Epithelial cell of esophagus (primary cell): ENCODE data around the gene DGAT2.
A peak's percentile ranks its signal among the peaks of the same experiment; 100 is the strongest.

Experiments
- DNase-seq: peaks from one replicate; pipeline ENCODE4 v3.0.0; 2010; ENCODE audit warnings: low read depth
- H3K4me3 ChIP-seq: 2 replicates; pipeline ENCODE4 v1.5.1; 2011; ENCODE audit warnings: mild to moderate bottlenecking, low read length, control low read depth
- CTCF ChIP-seq: IDR thresholded peaks from 2 replicates; pipeline ENCODE4 v1.5.1; 2011; ENCODE audit warnings: low read depth, mild to moderate bottlenecking, low read length, control low read depth, inconsistent platforms; ENCODE audit not compliant: insufficient read depth; ENCODE audit errors: missing control alignments

Gene DGAT2

GRCh38 chr11:75759832-75760231 is 8.7 kb upstream of the DGAT2 start:
- no peak for TF ChIP-seq CTCF
- no peak overlapping the region for H3K4me3 ChIP-seq
- no peak for DNase-seq

- H3K4me3 ChIP-seq, result no peak overlapping the region
- TF ChIP-seq CTCF, result no peak
- no peak for DNase-seq
Measured at GRCh38 chr11:75760243-75760642, 8.3 kb upstream of the DGAT2 start.

GRCh38 chr11:75760710-75761493 is 7.7 kb upstream of the DGAT2 start:
- DNase-seq, result peak; percentile 86
- H3K4me3 ChIP-seq, result no peak overlapping the region
- TF ChIP-seq CTCF, result no peak

GRCh38 chr11:75762158-75762557 is 6.4 kb upstream of the DGAT2 start:
- no peak for TF ChIP-seq CTCF
- H3K4me3 ChIP-seq, result no peak overlapping the region
- DNase-seq, result no peak

- TF ChIP-seq CTCF, result no peak
- no peak overlapping the region for H3K4me3 ChIP-seq
- DNase-seq, result peak; percentile 82
Measured at GRCh38 chr11:75762885-75763284, 5.7 kb upstream of the DGAT2 start.

GRCh38 chr11:75763846-75764245 is 4.7 kb upstream of the DGAT2 start:
- peak; percentile 18 for DNase-seq
- no peak for TF ChIP-seq CTCF
- no peak overlapping the region for H3K4me3 ChIP-seq

- no peak overlapping the region for H3K4me3 ChIP-seq
- no peak for TF ChIP-seq CTCF
- DNase-seq, result no peak
Measured at GRCh38 chr11:75765116-75765515, 3.5 kb upstream of the DGAT2 start.
